Measurements from ENCODE around the gene HDDC2. TPM values are rescaled to one million over a fixed set of nuclear protein-coding genes. Genes with fewer than 3 reads are reported as not detected.

The HDDC2 gene
- total and polyA plus RNA-seq, 9 of the 15 experiments (the other 6 are each of a cell fraction or from before 2014, with no cell fraction given), result 194 to 632 (median 294) TPM

- Histone ChIP-seq H3K9ac (ENCODE audit: insufficient read depth in 1 of 2, low read depth in 2 of 2, low read length in 2 of 2) (no peak overlapping the region), H3K36me3 (ENCODE audit: control insufficient read depth, insufficient read depth, low read length) (peaks cover 14% of the 10 kb centered on the region; the same call in 2 of the 3 replicates), H3K9me1 (ENCODE audit: control insufficient read depth, insufficient read depth, low read length) (no peaks in the 10 kb centered on the region), H2AFZ (ENCODE audit: low read depth, low read length) (no peak overlapping the region), H3K79me2 (ENCODE audit: control insufficient read depth, insufficient read depth, low read length) (no peaks in the 10 kb centered on the region), H4K20me1 (replicated peaks; ENCODE audit: control insufficient read depth, insufficient read depth, low read length) (no peaks in the 10 kb centered on the region), H3K4me3 (no peak overlapping the region), H3K9me3 (replicated peaks; ENCODE audit: control insufficient read depth, insufficient read depth, low read depth, low read length) (no peaks in the 10 kb centered on the region), H3K27me3 (ENCODE audit: control insufficient read depth in 2 of 2, insufficient read depth in 2 of 2, low read length in 2 of 2) (no peaks in the 10 kb centered on the region), H3K4me1 (replicated peaks in 1 of 2; ENCODE audit: control insufficient read depth in 2 of 2, insufficient read depth in 2 of 2, low read length in 2 of 2) (peaks cover 3 to 8% of the 10 kb centered on the region in 2 experiments; a peak in 4 of 5 replicates), H3K4me2 (ENCODE audit: insufficient read depth, low read length) (no peak overlapping the region), H3K27ac (ENCODE audit: extremely low read depth, low read depth, low read length) (no peak overlapping the region)
- intact Hi-C loops (cut with micrococcal nuclease), result no loop called here
- ATAC-seq (no peak), DNase-seq (ENCODE audit: extremely low read depth in 1 of 4, low spot score in 3 of 4) (no peak), FAIRE-seq (no peak)
- no TSS peak for BruUV-seq (replicated peaks)
- POLR2A ChIA-PET, result interaction anchor here (0.9 to 1.9 kb wide), 3 partner anchors 14 to 31 kb away, joined by 3 to 5 read pairs (median 3); no protein-coding TSS in a partner anchor
- WGBS (ENCODE audit: insufficient coverage, low coverage, missing lambda C conversion rate), result 72% methylated on average over 1 of the region's 1 CpG
- CTCF ChIA-PET (ENCODE audit: low intra/inter-chr PET ratio), result no interaction called here
- in situ Hi-C loops (cut with MboI), result no loop called here
- TF ChIP-seq ZNF696 (CRISPR knock-in tag; conservative IDR thresholded peaks at IDR 0.05) (no peak), PATZ1 (CRISPR knock-in tag; IDR thresholded peaks at IDR 0.05; ENCODE audit: borderline replicate concordance) (no peak), ZFP36 (IDR thresholded peaks at IDR 0.05; ENCODE audit: low read depth, low read length, partially characterized antibody) (no peak), GABPB1 (CRISPR knock-in tag; IDR thresholded peaks at IDR 0.05) (no peak), ZBTB33 (CRISPR knock-in tag; IDR thresholded peaks at IDR 0.05) (no peak), MEF2D (tag; conservative IDR thresholded peaks at IDR 0.05; ENCODE audit: low read depth) (no peak), ZNF347 (CRISPR knock-in tag; IDR thresholded peaks at IDR 0.05; ENCODE audit: low read depth) (no peak), NR0B1 (IDR thresholded peaks at IDR 0.05; ENCODE audit: partially characterized antibody) (no peak), MED1 (CRISPR knock-in tag; IDR thresholded peaks at IDR 0.05; ENCODE audit: borderline replicate concordance) (no peak), ZBTB2 (IDR thresholded peaks at IDR 0.05) (no peak), ZZZ3 (IDR thresholded peaks at IDR 0.05) (no peak), PCBP1 (IDR thresholded peaks at IDR 0.05; ENCODE audit: low read depth, low read length, poor library complexity, severe bottlenecking) (no peak), ZNF639 (CRISPR knock-in tag; conservative IDR thresholded peaks at IDR 0.05 in 1 of 2, IDR thresholded peaks at IDR 0.05 in 1 of 2) (no peak)
Measured at GRCh38 chr6:125250511-125250910, 51.3 kb downstream of the HDDC2 start.
